ENCODE data around the gene TLR9.

The TLR9 gene

DNA sequence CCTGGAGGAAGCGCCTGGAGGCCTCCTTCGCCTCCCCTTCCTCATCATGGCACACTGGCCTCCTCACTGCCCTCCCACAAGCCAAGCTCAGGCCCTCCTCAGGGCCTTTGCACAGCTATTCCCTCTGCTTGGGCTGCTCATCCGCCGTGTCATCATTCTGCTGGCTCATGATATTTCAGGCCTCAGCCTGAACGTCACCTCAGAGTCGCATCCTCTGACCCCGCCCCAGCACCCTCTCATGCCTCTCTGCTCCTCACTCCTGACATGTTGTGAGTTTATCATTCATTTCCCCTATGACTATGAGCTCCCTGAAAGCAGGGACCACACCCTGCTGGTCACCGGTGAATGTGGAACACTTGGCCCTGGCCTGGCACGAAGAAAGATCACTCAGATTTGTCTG lies 50.5 kb downstream of the TLR9 start:
- no peak for DNase-seq (ENCODE audit: low read depth in 2 of 2)

DNA sequence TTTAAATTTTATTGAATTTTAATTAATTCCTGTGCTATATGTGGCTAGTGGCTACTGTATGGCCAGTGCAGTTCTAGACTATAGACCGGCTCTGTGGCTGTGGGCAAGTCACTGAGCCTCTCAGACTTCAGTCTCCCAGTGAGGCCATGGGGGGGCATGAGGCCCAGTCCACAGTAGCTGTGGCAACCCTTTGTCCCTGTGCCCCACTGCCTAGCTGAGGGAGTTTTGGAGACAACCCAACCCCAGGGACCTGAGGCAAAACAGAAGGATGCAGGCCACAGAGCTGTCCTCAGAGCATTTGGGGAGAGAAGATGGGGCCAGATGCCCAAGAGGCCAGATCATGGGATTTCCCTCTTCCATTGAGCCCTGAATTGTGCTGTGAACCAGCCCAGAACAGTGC lies 52.3 kb downstream of the TLR9 start:
- DNase-seq (ENCODE audit: low read depth in 2 of 2) = no peak

GRCh38 chr3:52172262-52172757 lies 53.1 kb downstream of the TLR9 start:
- no peak for DNase-seq (ENCODE audit: low read depth in 2 of 2)

GRCh38 chr3:52171514-52172261 lies 53.8 kb downstream of the TLR9 start:
- DNase-seq (ENCODE audit: low read depth in 2 of 2) = no peak
